GM19351 (cell line): Measurements from ENCODE around the gene ZYX.

Source experiments
- ATAC-seq: cut with Tn5 transposase; IDR thresholded peaks from one replicate; pipeline ENCODE4 v1.9.1; 2021; ENCODE audit warnings: mild to moderate bottlenecking, moderate library complexity; ENCODE audit not compliant: unreplicated experiment

The ZYX gene, protein sequence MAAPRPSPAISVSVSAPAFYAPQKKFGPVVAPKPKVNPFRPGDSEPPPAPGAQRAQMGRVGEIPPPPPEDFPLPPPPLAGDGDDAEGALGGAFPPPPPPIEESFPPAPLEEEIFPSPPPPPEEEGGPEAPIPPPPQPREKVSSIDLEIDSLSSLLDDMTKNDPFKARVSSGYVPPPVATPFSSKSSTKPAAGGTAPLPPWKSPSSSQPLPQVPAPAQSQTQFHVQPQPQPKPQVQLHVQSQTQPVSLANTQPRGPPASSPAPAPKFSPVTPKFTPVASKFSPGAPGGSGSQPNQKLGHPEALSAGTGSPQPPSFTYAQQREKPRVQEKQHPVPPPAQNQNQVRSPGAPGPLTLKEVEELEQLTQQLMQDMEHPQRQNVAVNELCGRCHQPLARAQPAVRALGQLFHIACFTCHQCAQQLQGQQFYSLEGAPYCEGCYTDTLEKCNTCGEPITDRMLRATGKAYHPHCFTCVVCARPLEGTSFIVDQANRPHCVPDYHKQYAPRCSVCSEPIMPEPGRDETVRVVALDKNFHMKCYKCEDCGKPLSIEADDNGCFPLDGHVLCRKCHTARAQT

GRCh38 chr7:143380646-143381426 lies at the start of gene ZYX:
Gene ZYX, plus strand, starts transcription at chr7:143381345. Its CDS starts 227 bp downstream, at chr7:143381572.
- peak; percentile 72 for ATAC-seq

- ATAC-seq = no peak
Measured at GRCh38 chr7:143334244-143334643, 46.9 kb upstream of the ZYX start.

DNA sequence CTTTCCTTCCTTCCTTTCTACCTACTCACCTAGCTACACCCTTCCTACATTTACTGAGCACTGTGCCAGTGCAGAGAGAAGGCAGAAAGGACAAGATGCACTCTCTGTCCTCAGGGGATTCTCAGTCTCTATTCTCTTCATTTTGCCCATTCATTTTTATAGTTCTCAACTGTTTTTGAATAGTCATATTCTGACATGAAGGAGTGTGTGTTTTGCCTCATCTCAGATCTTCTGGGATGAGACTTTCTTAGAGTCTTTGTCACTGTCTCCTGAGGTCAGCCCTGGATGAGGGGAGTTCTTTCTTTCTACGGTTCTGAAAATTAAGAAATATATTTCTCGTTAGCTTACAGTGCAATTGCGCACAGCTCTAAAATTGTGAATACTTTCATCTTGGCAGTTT lies 43.9 kb upstream of the ZYX start:
- ATAC-seq = no peak

DNA sequence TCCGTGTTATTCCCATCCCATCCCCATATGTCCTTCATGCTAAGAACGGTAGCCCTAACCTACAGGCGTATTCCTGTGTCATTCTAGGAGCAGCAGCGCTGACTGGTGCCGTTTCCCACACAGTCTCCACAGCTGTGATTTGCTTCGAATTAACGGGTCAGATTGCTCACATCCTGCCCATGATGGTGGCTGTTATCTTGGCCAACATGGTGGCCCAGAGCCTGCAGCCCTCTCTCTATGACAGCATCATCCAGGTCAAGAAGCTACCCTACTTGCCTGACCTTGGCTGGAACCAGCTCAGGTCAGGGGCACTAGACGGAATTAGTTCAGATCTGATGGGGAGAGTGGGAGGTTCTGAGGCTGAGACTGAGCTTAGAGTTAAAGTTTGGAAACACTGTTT lies 39.3 kb upstream of the ZYX start:
- no peak for ATAC-seq

- no peak for ATAC-seq
Measured at GRCh38 chr7:143343596-143343995, 37.5 kb upstream of the ZYX start.

- ATAC-seq = peak; percentile 90
Measured at GRCh38 chr7:143345428-143345900, 35.7 kb upstream of the ZYX start.

GRCh38 chr7:143346018-143346417 lies 35.1 kb upstream of the ZYX start:
- ATAC-seq = no peak

DNA sequence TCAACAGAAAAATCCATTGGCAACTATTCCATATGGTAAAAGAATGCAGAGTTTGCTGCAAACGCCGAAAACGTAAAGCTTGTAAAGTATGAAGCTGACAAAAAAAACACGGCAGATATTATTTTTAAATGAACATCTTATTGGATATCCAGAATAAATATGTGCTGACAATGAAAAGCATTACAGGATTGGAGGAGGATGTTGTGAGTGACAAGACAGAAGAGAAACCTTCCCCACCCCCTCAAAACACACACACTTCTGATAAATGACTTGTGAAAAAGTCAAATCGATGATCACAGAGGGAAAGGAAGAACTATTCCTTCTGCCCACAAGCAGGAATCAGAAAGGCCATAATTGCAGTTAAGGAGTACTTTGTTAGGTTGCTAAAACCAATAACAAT lies 33.2 kb upstream of the ZYX start:
- ATAC-seq = no peak

DNA sequence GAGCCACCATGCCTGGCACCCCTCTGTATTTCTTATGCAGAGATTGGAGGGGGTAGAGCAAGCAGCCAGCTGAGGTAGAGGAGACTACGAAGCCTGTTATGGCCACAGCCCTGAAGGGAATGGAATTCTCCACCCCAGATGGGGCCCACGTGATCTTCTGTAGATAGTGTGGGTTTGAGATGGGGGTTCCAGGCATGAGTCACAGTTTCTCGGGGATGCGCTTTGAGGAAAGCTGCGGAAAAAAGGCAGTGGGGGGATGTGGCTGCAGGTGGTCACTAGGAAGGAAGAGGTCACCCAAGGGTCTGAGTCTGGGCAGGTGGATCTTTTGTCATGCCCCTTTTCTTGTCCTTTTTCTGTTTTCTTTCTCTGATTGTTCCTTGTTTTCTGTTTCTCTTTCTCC lies 30.1 kb upstream of the ZYX start:
- ATAC-seq = no peak

GRCh38 chr7:143351574-143351973 lies 29.6 kb upstream of the ZYX start:
- ATAC-seq = no peak

- ATAC-seq = no peak
Measured at GRCh38 chr7:143352531-143353002, 28.6 kb upstream of the ZYX start.

DNA sequence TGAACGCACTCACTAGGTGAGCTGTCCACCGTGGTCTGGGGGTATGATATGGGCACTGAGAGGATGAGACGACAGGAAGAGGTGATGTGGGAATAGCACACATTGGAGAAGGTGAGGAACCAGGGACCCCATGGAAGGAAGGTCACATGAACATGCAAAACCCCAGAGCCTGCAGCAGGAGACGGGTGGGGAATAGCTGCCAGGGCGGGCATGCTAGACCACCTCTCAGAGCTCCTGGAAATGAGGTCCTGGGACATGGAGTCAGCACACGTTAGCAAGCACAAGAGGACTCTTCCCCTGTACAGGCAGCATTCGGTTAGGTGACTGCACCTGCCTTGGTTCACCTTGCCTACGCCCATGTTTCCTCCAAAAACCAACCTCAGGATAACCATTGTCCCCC lies 26.8 kb upstream of the ZYX start:
- no peak for ATAC-seq

- ATAC-seq = no peak
Measured at GRCh38 chr7:143354965-143355364, 26.2 kb upstream of the ZYX start.

DNA sequence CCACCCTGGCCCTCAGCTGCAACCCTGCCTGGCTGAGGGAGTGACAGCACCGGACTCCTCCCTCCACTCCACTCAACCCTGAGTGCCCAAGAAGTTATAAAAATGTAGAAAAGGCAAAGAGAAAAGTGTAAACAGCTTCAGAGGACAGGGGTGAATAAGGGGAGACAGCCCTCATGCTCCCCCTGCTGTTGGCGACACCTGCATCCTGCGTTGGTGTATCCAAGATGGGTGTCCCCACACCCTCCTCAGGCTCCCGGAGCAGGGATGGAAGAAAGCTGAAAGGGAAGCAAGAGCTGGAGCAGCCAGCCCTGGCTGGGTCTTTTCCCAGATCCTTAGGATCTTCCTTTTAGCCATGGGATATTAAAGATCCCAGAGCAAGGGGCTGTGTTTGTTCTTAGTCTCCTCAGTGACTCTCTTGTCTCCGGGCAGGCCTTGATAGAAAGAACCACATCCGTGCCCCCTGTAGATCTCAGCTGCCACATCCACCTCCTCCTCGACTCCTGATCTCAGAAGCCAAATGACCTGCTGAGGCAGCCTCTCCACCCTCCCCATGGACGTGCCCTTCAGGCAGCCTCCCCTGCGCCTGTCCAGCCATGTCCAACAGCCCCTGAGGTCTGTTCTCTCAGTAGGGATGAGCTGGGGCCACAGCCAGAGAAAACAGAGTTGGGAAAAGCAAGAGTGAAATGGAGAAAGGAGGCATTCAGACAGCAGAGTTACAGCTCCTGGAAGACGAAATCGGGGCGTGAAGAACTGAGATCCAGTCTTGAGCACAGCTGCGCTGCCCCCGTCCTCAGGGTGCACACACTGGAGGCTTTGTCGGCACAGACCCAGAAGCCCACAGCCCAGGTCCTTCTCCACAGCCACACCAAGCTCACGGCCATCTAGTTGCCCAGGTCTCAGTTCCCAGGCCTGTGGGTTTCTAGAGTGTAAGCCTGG lies 25.4 kb upstream of the ZYX start:
- ATAC-seq = no peak

DNA sequence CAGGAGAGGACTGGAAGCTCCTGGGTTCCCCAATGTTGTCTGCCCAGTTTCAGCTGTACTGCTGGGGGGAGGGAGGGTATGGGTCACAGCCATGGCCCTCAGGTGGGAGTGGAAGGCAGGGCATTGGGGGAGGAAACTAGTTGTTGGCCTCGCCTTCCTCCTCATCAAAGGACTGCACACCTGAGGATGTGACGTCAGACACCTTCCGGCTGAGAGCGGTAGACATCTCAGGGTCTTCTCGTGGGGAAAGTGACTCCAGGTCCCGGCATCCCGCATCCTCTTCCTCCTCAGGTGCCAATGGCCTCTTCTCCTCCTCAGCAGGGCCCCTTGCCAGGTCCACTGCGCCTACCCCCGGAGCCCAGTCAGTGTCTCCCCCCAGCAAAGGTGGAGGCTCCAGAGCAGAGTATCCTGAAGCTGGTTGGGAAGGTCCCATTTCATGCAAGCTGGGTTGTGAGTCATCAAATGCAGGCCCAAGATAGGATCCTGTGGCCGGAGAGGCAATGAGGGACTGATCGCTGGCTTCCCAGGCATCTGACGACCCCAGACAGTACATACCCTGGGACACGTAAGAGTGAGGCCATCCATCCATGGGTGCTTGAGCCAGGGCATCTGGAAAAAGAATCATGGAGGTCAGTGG lies 24.6 kb upstream of the ZYX start:
- ATAC-seq = no peak

DNA sequence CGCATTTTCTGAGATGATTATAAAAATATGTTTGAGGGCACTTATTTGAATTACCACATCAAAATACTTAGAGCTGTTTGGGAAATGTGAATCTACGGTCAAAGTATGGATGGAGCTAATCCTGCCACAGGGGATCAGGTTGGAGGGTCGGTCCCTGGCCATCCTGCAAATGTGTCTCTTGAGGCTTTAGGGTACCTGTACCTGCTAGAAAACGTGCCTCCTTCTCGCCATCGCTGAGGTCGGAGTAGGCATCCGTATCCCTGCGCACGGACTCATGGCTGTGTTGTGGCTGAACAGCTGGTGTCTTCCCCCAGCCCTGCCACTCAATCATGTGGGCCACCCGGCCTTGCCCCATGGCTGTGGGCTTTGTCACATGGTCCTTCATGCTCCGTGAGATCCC lies 22.5 kb upstream of the ZYX start:
- no peak for ATAC-seq

- ATAC-seq = no peak
Measured at GRCh38 chr7:143359771-143360353, 21.3 kb upstream of the ZYX start.

GRCh38 chr7:143360788-143361551 lies 20.2 kb upstream of the ZYX start:
- no peak for ATAC-seq

GRCh38 chr7:143361552-143362130 lies 19.5 kb upstream of the ZYX start:
- ATAC-seq = no peak
